H1 (cell line): ENCODE measurements around the gene RGP1. TPM values are rescaled to one million over a fixed set of nuclear protein-coding genes. Genes with fewer than 3 reads are reported as not detected.

Experiments used
- CTCF ChIA-PET: fragments of 300-600 bp; sonication (Branson Sonifier 250); formaldehyde crosslinking; loops from one replicate; lab custom pipeline; 2021; ENCODE audit not compliant: partially characterized antibody; lab: Charles Lee
- POLR2A ChIA-PET: fragments of 300-600 bp; sonication (Branson Sonifier 250); formaldehyde crosslinking; loops from one replicate; lab custom pipeline; 2021; ENCODE audit warnings: inconsistent platforms; ENCODE audit not compliant: partially characterized antibody; lab: Charles Lee
- DNase-seq, 2 experiments: peaks; one replicate each; pipeline versions ENCODE4 v3.0.0 to v3.0.0-alpha.2; 2010 to 2022; ENCODE audit warnings: low spot score in 2 of 2, low read depth in 1 of 2, mixed read lengths in 1 of 2
- FAIRE-seq: peaks from 2 replicates; lab custom pipeline; 2011; peaks lifted over from hg19 to GRCh38; lab: Jason Lieb, UNC
- H2AFZ ChIP-seq: 2 replicates; pipeline ENCODE4 v1.8.1; 2012; ENCODE audit warnings: low read length, inconsistent platforms
- H2AK5ac ChIP-seq: 2 replicates; pipeline ENCODE4 v1.6.1; 2013; ENCODE audit warnings: low read depth, low read length
- H2BK120ac ChIP-seq: replicated peaks from 2 replicates; pipeline ENCODE3; 2013; ENCODE audit warnings: low read depth, low read length, inconsistent platforms
- H2BK12ac ChIP-seq: 2 replicates; pipeline ENCODE4 v1.6.1; 2013; ENCODE audit warnings: low read depth, low read length
- H2BK15ac ChIP-seq: 2 replicates; pipeline ENCODE4 v1.6.1; 2013; ENCODE audit warnings: low read length
- H2BK20ac ChIP-seq: 2 replicates; pipeline ENCODE4 v1.6.1; 2013; ENCODE audit warnings: low read length
- H2BK5ac ChIP-seq: 2 replicates; pipeline ENCODE4 v1.6.1; 2013; ENCODE audit warnings: low read depth, low read length
- H3K14ac ChIP-seq: 2 replicates; pipeline ENCODE4 v1.6.1; 2013; ENCODE audit warnings: inconsistent platforms; ENCODE audit not compliant: insufficient read length
- H3K18ac ChIP-seq: 2 replicates; pipeline ENCODE4 v1.6.1; 2013; ENCODE audit warnings: low read length; ENCODE audit errors: extremely low read depth
- H3K23ac ChIP-seq: 2 replicates; pipeline ENCODE4 v1.6.1; 2013; ENCODE audit warnings: inconsistent platforms; ENCODE audit not compliant: insufficient read length
- H3K23me2 ChIP-seq: 2 replicates; pipeline ENCODE4 v1.6.1; 2013; ENCODE audit warnings: low read depth, low read length
- H3K27ac ChIP-seq: 2 replicates; pipeline ENCODE4 v1.6.1; 2011; ENCODE audit warnings: low read depth, low read length, inconsistent platforms
- H3K27me3 ChIP-seq, 4 experiments: replicated peaks in 1 of 4; 1 replicate in 1 of 4; 2 replicates in 3 of 4; pipeline versions ENCODE4 v1.6.1 to v1.8.1; 2011 to 2013; ENCODE audit warnings: low read length in 3 of 4, mild to moderate bottlenecking in 3 of 4, inconsistent platforms in 2 of 4, mixed read lengths in 2 of 4, moderate library complexity in 1 of 4; ENCODE audit not compliant: control insufficient read depth in 3 of 4, insufficient read depth in 3 of 4; ENCODE audit errors: extremely low read depth in 1 of 4
- H3K36me3 ChIP-seq, 4 experiments: 2 replicates each; pipeline versions ENCODE4 v1.6.1 to v1.8.1; 2011 to 2013; ENCODE audit warnings: mild to moderate bottlenecking in 4 of 4, low read length in 3 of 4, moderate library complexity in 2 of 4, control low read depth in 1 of 4, inconsistent platforms in 1 of 4; ENCODE audit not compliant: insufficient read depth in 4 of 4, control insufficient read depth in 2 of 4
- H3K4ac ChIP-seq: replicated peaks from 2 replicates; pipeline ENCODE3; 2013; ENCODE audit warnings: low read length, low read depth, mixed read lengths, inconsistent platforms; ENCODE audit not compliant: insufficient read length
- H3K4me1 ChIP-seq, 4 experiments: replicated peaks in 1 of 4; 1 replicate in 1 of 4; 2 replicates in 3 of 4; pipeline versions ENCODE4 v1.6.1 to v1.8.1; 2011 to 2013; ENCODE audit warnings: low read length in 3 of 4, inconsistent platforms in 2 of 4, mixed read lengths in 1 of 4; ENCODE audit not compliant: insufficient read depth in 4 of 4, control insufficient read depth in 3 of 4
- H3K4me2 ChIP-seq, 2 experiments: 2 replicates each; pipeline versions ENCODE4 v1.6.1 to v1.8.1; 2011 to 2013; ENCODE audit warnings: low read depth in 2 of 2, low read length in 2 of 2, control low read depth in 1 of 2, inconsistent platforms in 1 of 2, mild to moderate bottlenecking in 1 of 2; ENCODE audit not compliant: insufficient read depth in 1 of 2
- H3K4me3 ChIP-seq, 4 experiments: fragments of 200-600, 300-600 bp in 1 of 4; sonication (generic), shearing (Covaris generic), sonication (Bioruptor Twin) in 1 of 4; 2 replicates each; pipeline versions ENCODE4 v1.5.1 to v1.8.1; 2011 to 2016; ENCODE audit warnings: low read length in 4 of 4, low read depth in 3 of 4, control low read depth in 2 of 4, inconsistent platforms in 2 of 4, mild to moderate bottlenecking in 2 of 4, mixed read lengths in 1 of 4, moderate library complexity in 1 of 4; ENCODE audit not compliant: insufficient read depth in 2 of 4; ENCODE audit errors: extremely low read depth in 1 of 4
- H3K56ac ChIP-seq: replicated peaks from 2 replicates; pipeline ENCODE3; 2013; ENCODE audit warnings: low read depth, mild to moderate bottlenecking, mixed read lengths, low read length, inconsistent platforms; ENCODE audit not compliant: insufficient read length
- H3K79me1 ChIP-seq: 2 replicates; pipeline ENCODE4 v1.6.1; 2013; ENCODE audit warnings: low read depth, low read length, control low read depth
- H3K79me2 ChIP-seq, 2 experiments: 2 replicates each; pipeline versions ENCODE4 v1.6.1 to v1.8.1; 2012 to 2013; ENCODE audit warnings: low read length in 2 of 2, mild to moderate bottlenecking in 2 of 2, inconsistent platforms in 1 of 2; ENCODE audit not compliant: insufficient read depth in 2 of 2, control insufficient read depth in 1 of 2
- H3K9ac ChIP-seq, 4 experiments: replicated peaks in 1 of 4; 1 replicate in 1 of 4; 2 replicates in 3 of 4; pipeline versions ENCODE4 v1.6.1 to v1.8.1; 2011 to 2013; ENCODE audit warnings: low read depth in 3 of 4, low read length in 3 of 4, control low read depth in 2 of 4, mild to moderate bottlenecking in 2 of 4, moderate library complexity in 2 of 4, inconsistent platforms in 1 of 4; ENCODE audit errors: extremely low read depth in 1 of 4
- H3K9me3 ChIP-seq, 2 experiments: 2 replicates each; pipeline versions ENCODE4 v1.6.1 to v1.8.1; 2012 to 2013; ENCODE audit warnings: mild to moderate bottlenecking in 2 of 2, moderate library complexity in 2 of 2, control low read depth in 1 of 2, inconsistent platforms in 1 of 2, low read depth in 1 of 2, low read length in 1 of 2, mixed read lengths in 1 of 2; ENCODE audit not compliant: insufficient read depth in 2 of 2
- H4K20me1 ChIP-seq, 2 experiments: replicated peaks in 1 of 2; 2 replicates each; pipeline versions ENCODE3 to v1.8.1; 2011 to 2013; ENCODE audit warnings: inconsistent platforms in 2 of 2, low read length in 2 of 2, mild to moderate bottlenecking in 1 of 2; ENCODE audit not compliant: insufficient read depth in 2 of 2, control insufficient read depth in 1 of 2
- H4K5ac ChIP-seq: 2 replicates; pipeline ENCODE4 v1.6.1; 2013; ENCODE audit warnings: low read length, low read depth, mixed read lengths, inconsistent platforms; ENCODE audit not compliant: insufficient read length
- H4K8ac ChIP-seq: 2 replicates; pipeline ENCODE4 v1.8.0; 2013; ENCODE audit warnings: mild to moderate bottlenecking, moderate library complexity, low read length, inconsistent platforms; ENCODE audit not compliant: insufficient read depth; ENCODE audit errors: extremely low read depth
- H4K91ac ChIP-seq: replicated peaks from 2 replicates; pipeline ENCODE3; 2013; ENCODE audit warnings: low read length, mixed read lengths, inconsistent platforms; ENCODE audit not compliant: insufficient read length
- BRCA1 ChIP-seq: IDR thresholded peaks from 2 replicates; pipeline ENCODE4 v1.6.1; 2012; ENCODE audit warnings: low read depth, low read length, improper control_type of control experiment
- POU5F1 ChIP-seq: IDR thresholded peaks from 2 replicates; pipeline ENCODE4 v1.6.1; 2011; ENCODE audit warnings: low read depth, mild to moderate bottlenecking, low read length, moderate library complexity
- SAP30 ChIP-seq: fragments of 300-600 bp; sonication (generic); IDR thresholded peaks from 2 replicates; pipeline ENCODE4 v1.7.1; 2012; ENCODE audit warnings: low read length, moderate library complexity, mild to moderate bottlenecking, inconsistent platforms; ENCODE audit not compliant: insufficient read depth, insufficient replicate concordance
- SUZ12 ChIP-seq: fragments of 200-600 bp; sonication (generic); IDR thresholded peaks from 2 replicates; pipeline ENCODE4 v1.6.1; 2012; ENCODE audit warnings: mild to moderate bottlenecking, inconsistent platforms, low read length, moderate library complexity, mixed read lengths
- TEAD4 ChIP-seq: IDR thresholded peaks from 2 replicates; pipeline ENCODE4 v1.6.1; 2012; ENCODE audit warnings: low read depth, low read length, inconsistent platforms, mixed read lengths
- WGBS, 2 experiments: shearing (Covaris generic) in 1 of 2; methylation state at CpG; one replicate each; pipeline versions ENCODE4 v1.1.6 to v1.1.7; 2013 to 2015; ENCODE audit warnings: low lambda C conversion rate in 2 of 2, mixed read lengths in 2 of 2, inconsistent platforms in 1 of 2, low coverage in 1 of 2, missing lambda C conversion rate in 1 of 2; ENCODE audit not compliant: insufficient replicate concordance in 2 of 2, insufficient coverage in 1 of 2, insufficient read length in 1 of 2; ENCODE audit errors: extremely low coverage in 1 of 2, missing lambda C conversion rate in 1 of 2; 5-methylcytosine and 5-hydroxymethylcytosine counted together
- polyA plus RNA-seq, 7 experiments: library from polyadenylated mRNA; depleted of rRNA in 3 of 7; stranded (reverse) in 5 of 7; unstranded in 2 of 7; fragments of >200 nt in 5 of 7; fragments of 200-250 nt in 2 of 7; gene quantifications; 1 replicate in 5 of 7; 2 replicates in 1 of 7; 4 replicates in 1 of 7; pipeline versions ENCODE4 v1.2.1 to v1.2.3, GENCODE V29; 2011 to 2013; ENCODE audit warnings: missing spikeins in 2 of 7, mixed read lengths in 2 of 7
- total RNA-seq: library from RNA; stranded (reverse); fragmentation: NEBNext Ultra II Directional; extraction: Animal tissue kit (Norgen Biotek cat#: 25700); gene quantifications from 2 replicates; pipeline ENCODE4 v1.2.1, GENCODE V29; 2021

RGP1 gene
- total and polyA plus RNA-seq, 2 of the 8 experiments (the other 6 are each of a cell fraction or from before 2014, with no cell fraction given): 11.8 to 22.7 TPM

DNA sequence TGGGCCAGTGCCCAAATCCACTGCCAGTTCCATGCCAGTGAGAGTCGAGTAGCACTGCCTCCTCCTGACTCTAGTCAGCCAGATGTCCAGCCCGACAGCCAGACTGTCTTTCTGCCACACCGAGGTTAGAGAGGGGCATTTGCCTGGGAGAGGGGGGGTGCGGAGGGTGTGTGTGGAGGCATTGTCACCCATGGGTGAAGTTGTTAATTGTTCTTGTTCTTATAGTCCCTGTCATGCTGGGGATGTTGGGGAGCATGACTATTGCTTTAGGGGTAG, 1.1 kb downstream of the RGP1 start:
- Histone ChIP-seq H4K20me1 (peaks cover 11 to 19% of the 10 kb centered on the region in 2 experiments), H3K27me3 (no peaks in the 10 kb centered on the region), H3K56ac (no peak overlapping the region), H2AFZ (no peak overlapping the region), H3K23ac (no peak overlapping the region), H2BK5ac (no peak overlapping the region), H2BK20ac (no peak overlapping the region), H3K18ac (no peak overlapping the region), H3K79me1 (peaks cover 9% of the 10 kb centered on the region; the same call in 1 of the 2 replicates), H3K4me3 (peak overlapping the region in 3 of 4 experiments; percentile 88 to 98 (median 96); a peak in 6 of 8 replicates), H3K9ac (no peak overlapping the region; a peak in 1 of 7 replicates), H3K23me2 (peaks cover 11% of the 10 kb centered on the region), H4K5ac (no peak overlapping the region), H3K36me3 (peaks cover 3 to 25% (median 15%) of the 10 kb centered on the region in 4 experiments; a peak in 6 of 8 replicates), H3K14ac (no peak overlapping the region), H4K8ac (no peak overlapping the region), H3K4me2 (peak overlapping the region; percentile 98 to 99), H2BK120ac (no peak overlapping the region), H4K91ac (no peak overlapping the region), H2AK5ac (no peak overlapping the region), H3K9me3 (no peaks in the 10 kb centered on the region), H3K79me2 (peaks cover 21 to 35% of the 10 kb centered on the region in 2 experiments), H2BK12ac (no peak overlapping the region), H2BK15ac (no peak overlapping the region), H3K27ac (no peak overlapping the region), H3K4ac (no peak overlapping the region), H3K4me1 (peaks cover 0 to 19% (median 5%) of the 10 kb centered on the region in 4 experiments; a peak in 5 of 7 replicates)
- TF ChIP-seq TEAD4 (no peak), POU5F1 (no peak), SAP30 (no peak), SUZ12 (no peak), BRCA1 (no peak)
- WGBS, 2 experiments: 83% methylated on average over 4 of the region's 4 CpGs; no CpG with 5 or more reads in 1 of the 2 experiments
- DNase-seq: no peak
- FAIRE-seq: no peak
- ChIA-PET CTCF (interaction anchor here (1.1 to 7.2 kb wide), 8 partner anchors 11 to 257 kb away, joined by 3 to 87 read pairs (median 4); partner anchors contain the start of genes CREB3 and TLN1), POLR2A (interaction anchor here (1.2 to 4.3 kb wide), 7 partner anchors 8 to 60 kb away, joined by 3 to 35 read pairs (median 8); partner anchors contain the start of gene TPM2)
